HL-60 (cell line): ENCODE results near the gene TTLL8.
"Not testable (repeated sequence)": the region's sequence is repeated elsewhere in the genome, so short reads cannot be mapped to it uniquely, and the experiment has no call there.

Source experiments
- DNase-seq, 2 experiments: peaks; one replicate each; pipeline ENCODE4 v3.0.0-alpha.2; 2010 to 2020; ENCODE audit warnings: low read depth in 1 of 2, low spot score in 1 of 2
- H3K27ac ChIP-seq: fragments of 250-450 bp; sonication (Bioruptor Pico); replicated peaks from 2 replicates; pipeline ENCODE4 v1.5.1; 2020; ENCODE audit warnings: mild to moderate bottlenecking, moderate library complexity
- H3K27me3 ChIP-seq: fragments of 250-450 bp; sonication (Bioruptor Pico); 2 replicates; pipeline ENCODE4 v1.5.1; 2021; ENCODE audit warnings: mild to moderate bottlenecking, moderate library complexity; ENCODE audit not compliant: insufficient read depth, poor library complexity, severe bottlenecking
- H3K4me3 ChIP-seq: replicated peaks from 2 replicates; pipeline ENCODE4 v1.5.1; 2011; ENCODE audit warnings: mild to moderate bottlenecking, control low read depth, low read length; ENCODE audit not compliant: insufficient read depth
- CTCF ChIP-seq: IDR thresholded peaks from one replicate; pipeline ENCODE4 v1.5.1; 2011; ENCODE audit warnings: low read length, control low read depth, inconsistent platforms; ENCODE audit not compliant: insufficient read depth
- GABPA ChIP-seq: IDR thresholded peaks from 2 replicates; pipeline ENCODE4 v1.6.1; 2012; ENCODE audit warnings: low read depth
- POLR2AphosphoS5 ChIP-seq: IDR thresholded peaks from 2 replicates; pipeline ENCODE4 v1.6.1; 2012; ENCODE audit warnings: low read depth
- REST ChIP-seq: IDR thresholded peaks from 2 replicates; pipeline ENCODE4 v1.6.1; 2012; ENCODE audit warnings: low read depth; ENCODE audit not compliant: insufficient replicate concordance
- SPI1 ChIP-seq: IDR thresholded peaks from 2 replicates; pipeline ENCODE4 v1.6.1; 2012; ENCODE audit warnings: low read depth, mild to moderate bottlenecking, borderline replicate concordance

TTLL8 gene

GRCh38 chr22:50087646-50088045, 29.5 kb upstream of the TTLL8 start:
- no peaks in the 10 kb centered on the region for H3K27me3 ChIP-seq
- no peak overlapping the region for H3K27ac ChIP-seq
- no peak overlapping the region for H3K4me3 ChIP-seq
- no peak for DNase-seq
- no peak for TF ChIP-seq GABPA
- TF ChIP-seq SPI1, result no peak
- no peak for TF ChIP-seq REST
- no peak for TF ChIP-seq POLR2AphosphoS5
- TF ChIP-seq CTCF, result no peak

- H3K27me3 ChIP-seq, DNase-seq, H3K4me3 ChIP-seq, H3K27ac ChIP-seq: not testable (repeated sequence)
Measured at GRCh38 chr22:50086975-50087374, 28.9 kb upstream of the TTLL8 start.

GRCh38 chr22:50086526-50086925, 28.4 kb upstream of the TTLL8 start:
- TF ChIP-seq REST (no peak), GABPA (no peak), SPI1 (no peak), POLR2AphosphoS5 (no peak), CTCF (no peak)
- no peak for DNase-seq
- no peaks in the 10 kb centered on the region for H3K27me3 ChIP-seq

GRCh38 chr22:50085211-50085972, 27.3 kb upstream of the TTLL8 start, which contains the start of gene MLC1:
Gene MLC1, minus strand, starts transcription at chr22:50085426. Its CDS starts 524 bp downstream, at chr22:50084902.
- Histone ChIP-seq H3K4me3 (peak within 1 kb of the TSS; percentile 40), H3K27me3 (no peaks in the 10 kb centered on the region), H3K27ac (no peak within 1 kb of the TSS)
- TF ChIP-seq CTCF (no peak), GABPA (peak; percentile 62; the same call in 1 of the 2 replicates), REST (peak; percentile 32), POLR2AphosphoS5 (no peak; the same call in 1 of the 2 replicates), SPI1 (peak; percentile 35; the same call in 1 of the 2 replicates)
- peak; percentile 54 to 92 for DNase-seq

More at GRCh38 chr22:50086526-50086925, 28.4 kb upstream of the TTLL8 start:
- Histone ChIP-seq H3K27ac (no peak overlapping the region), H3K4me3 (no peak overlapping the region)
